Esophagus muscularis mucosa (tissue), 4 donors: ENCODE measurements around the gene SIGLEC6. TPM values are rescaled to one million over a fixed set of nuclear protein-coding genes. Genes with fewer than 3 reads are reported as not detected.

Source experiments
- DNase-seq: peaks from one replicate; pipeline ENCODE4 v3.0.0-alpha.2; 2017; ENCODE audit errors: extremely low spot score
- H3K27ac ChIP-seq, 4 donors: fragments of 200-600 bp; sonication (generic); replicated peaks in 1 of 4; 1 replicate in 3 of 4; 2 replicates in 1 of 4; pipeline ENCODE4 v1.5.1; 2016 to 2019; ENCODE audit warnings: mild to moderate bottlenecking in 1 of 4
- H3K27me3 ChIP-seq, 4 donors: fragments of 200-600 bp; sonication (generic); one replicate each; pipeline versions ENCODE4 v1.5.1 to v1.6.0; 2016 to 2019
- H3K36me3 ChIP-seq, 4 donors: fragments of 200-600 bp; sonication (generic); one replicate each; pipeline ENCODE4 v1.5.1; 2016 to 2019
- H3K4me1 ChIP-seq, 4 donors: fragments of 200-600 bp; sonication (generic); one replicate each; pipeline ENCODE4 v1.5.1; 2016 to 2019
- H3K4me3 ChIP-seq, 4 donors: fragments of 200-600 bp; sonication (generic); 1 replicate in 2 of 4; 2 replicates in 2 of 4; pipeline ENCODE4 v1.5.1; 2016 to 2019; ENCODE audit warnings: mild to moderate bottlenecking in 4 of 4, moderate library complexity in 1 of 4
- H3K9me3 ChIP-seq, 4 donors: fragments of 200-600 bp; sonication (generic); 1 replicate in 3 of 4; 2 replicates in 1 of 4; pipeline ENCODE4 v1.5.1; 2016 to 2019
- EP300 ChIP-seq: sonication (generic); formaldehyde crosslinking; IDR thresholded peaks from one replicate; pipeline ENCODE4 v1.6.1; 2017; ENCODE audit warnings: antibody characterized with exemption
- POLR2A ChIP-seq: fragments of 450-650 bp; IDR thresholded peaks from one replicate; pipeline ENCODE4 v1.6.1; 2017; ENCODE audit warnings: antibody characterized with exemption, moderate library complexity, mild to moderate bottlenecking, low read depth
- POLR2AphosphoS5 ChIP-seq, 2 donors: sonication (generic); formaldehyde crosslinking; IDR thresholded peaks; one replicate each; pipeline ENCODE4 v1.6.1; 2017; ENCODE audit warnings: antibody characterized with exemption in 2 of 2
- WGBS: methylation state at CpG from one replicate; pipeline ENCODE4 v1.1.5; 2018; 5-methylcytosine and 5-hydroxymethylcytosine counted together
- intact Hi-C: fragments of 100-400 bp; cut with DNase I; formaldehyde crosslinking; loops from one replicate; pipeline ENCODE4 v1.15.1; 2023
- total RNA-seq, 4 donors: library from RNA; depleted of rRNA; stranded (reverse); fragments of >200 nt; gene quantifications; one replicate each; pipeline versions ENCODE4 v1.1.0 to v1.2.1, GENCODE V29; 2016
- TF ChIP-seq, protein P1 (sequence below), 3 experiments: fragments of 200-600 bp in 2 of 3; fragments of 450-650 bp in 1 of 3; sonication (generic) in 2 of 3; IDR thresholded peaks; one replicate each; pipeline ENCODE4 v1.5.1; 2017 to 2019; ENCODE audit warnings: antibody characterized with exemption in 3 of 3, mild to moderate bottlenecking in 2 of 3, moderate library complexity in 1 of 3

SIGLEC6 gene
- total RNA-seq, 4 donors from 2014 or later: 0.58 to 6.3 (median 3.5) TPM

DNA sequence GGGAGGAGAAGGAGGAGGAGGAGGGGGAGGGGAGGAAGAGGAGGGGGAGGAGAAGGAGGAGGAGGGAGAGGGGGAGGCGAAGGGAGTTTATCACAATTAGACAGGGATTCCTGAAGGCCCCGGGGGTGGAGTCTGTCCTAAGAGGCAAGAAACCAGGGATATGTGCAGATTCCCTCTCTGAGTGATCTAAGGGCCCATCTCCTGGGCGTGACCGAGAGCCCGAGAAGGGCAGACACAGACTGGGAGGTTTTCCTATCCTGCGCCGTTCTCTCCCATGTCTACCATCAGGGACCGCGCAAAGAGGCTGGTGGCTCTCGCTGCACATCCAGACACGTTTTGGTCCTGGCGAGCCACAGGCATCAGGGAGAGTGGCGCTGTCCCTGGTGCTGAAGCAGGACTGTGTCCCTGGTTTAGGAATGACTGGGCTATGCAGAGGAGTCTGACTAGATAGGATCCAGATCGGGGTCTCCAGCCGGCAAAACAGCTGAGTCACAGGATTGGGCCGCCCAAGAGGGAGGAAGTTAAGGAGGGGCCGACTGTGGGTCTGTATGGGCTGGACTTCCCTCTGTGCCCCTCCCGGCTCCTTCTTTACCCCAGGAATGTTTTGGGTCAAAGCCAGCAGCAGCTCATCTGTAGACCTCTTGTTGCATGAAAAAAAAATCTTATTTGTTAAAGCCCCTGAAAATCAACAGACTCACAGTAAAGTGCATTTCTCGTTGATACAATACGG, 21.7 kb upstream of the SIGLEC6 start:
- Histone ChIP-seq H3K36me3 (no peaks in the 10 kb centered on the region), H3K27ac (no peak overlapping the region), H3K4me3 (no peak overlapping the region), H3K4me1 (no peaks in the 10 kb centered on the region), H3K9me3 (peaks cover 0 to 3% (median 0%) of the 10 kb centered on the region in 4 donors), H3K27me3 (peaks cover 0 to 63% (median 0%) of the 10 kb centered on the region in 4 donors)
- WGBS: 12% methylated on average over 17 of the region's 20 CpGs
- no peak for TF ChIP-seq POLR2A
- TF ChIP-seq, protein P1, sequence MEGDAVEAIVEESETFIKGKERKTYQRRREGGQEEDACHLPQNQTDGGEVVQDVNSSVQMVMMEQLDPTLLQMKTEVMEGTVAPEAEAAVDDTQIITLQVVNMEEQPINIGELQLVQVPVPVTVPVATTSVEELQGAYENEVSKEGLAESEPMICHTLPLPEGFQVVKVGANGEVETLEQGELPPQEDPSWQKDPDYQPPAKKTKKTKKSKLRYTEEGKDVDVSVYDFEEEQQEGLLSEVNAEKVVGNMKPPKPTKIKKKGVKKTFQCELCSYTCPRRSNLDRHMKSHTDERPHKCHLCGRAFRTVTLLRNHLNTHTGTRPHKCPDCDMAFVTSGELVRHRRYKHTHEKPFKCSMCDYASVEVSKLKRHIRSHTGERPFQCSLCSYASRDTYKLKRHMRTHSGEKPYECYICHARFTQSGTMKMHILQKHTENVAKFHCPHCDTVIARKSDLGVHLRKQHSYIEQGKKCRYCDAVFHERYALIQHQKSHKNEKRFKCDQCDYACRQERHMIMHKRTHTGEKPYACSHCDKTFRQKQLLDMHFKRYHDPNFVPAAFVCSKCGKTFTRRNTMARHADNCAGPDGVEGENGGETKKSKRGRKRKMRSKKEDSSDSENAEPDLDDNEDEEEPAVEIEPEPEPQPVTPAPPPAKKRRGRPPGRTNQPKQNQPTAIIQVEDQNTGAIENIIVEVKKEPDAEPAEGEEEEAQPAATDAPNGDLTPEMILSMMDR (IDR thresholded peaks at IDR 0.05): no peak
- no peak for TF ChIP-seq EP300
- no peak for TF ChIP-seq POLR2AphosphoS5 (IDR thresholded peaks at IDR 0.05)
- intact Hi-C loops: no loop called here
- DNase-seq: no peak

DNA sequence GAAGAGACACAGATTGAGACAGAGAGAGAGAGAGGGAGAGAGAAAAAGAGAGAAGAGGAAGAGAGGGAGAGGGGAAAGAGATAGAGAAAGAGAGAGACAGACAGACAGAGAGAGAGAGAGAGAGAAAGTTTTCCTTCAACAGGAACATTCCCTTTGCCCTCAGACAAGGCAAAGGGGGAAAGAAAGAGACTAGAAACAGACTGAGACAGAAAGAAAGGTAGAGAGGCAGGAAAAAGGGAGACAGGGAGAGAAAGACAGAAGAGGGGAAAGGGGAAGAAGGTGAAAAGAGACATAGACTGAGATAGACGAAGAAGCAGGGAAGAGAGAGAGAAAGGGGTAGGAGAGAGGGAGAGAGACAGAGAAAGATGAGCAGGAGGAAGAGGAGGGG, 21.1 kb upstream of the SIGLEC6 start:
- Histone ChIP-seq H3K4me3 (no peak overlapping the region), H3K4me1 (no peaks in the 10 kb centered on the region), H3K27me3 (peaks cover 0 to 64% (median 0%) of the 10 kb centered on the region in 4 donors), H3K9me3 (peaks cover 0 to 3% (median 0%) of the 10 kb centered on the region in 4 donors), H3K36me3 (no peaks in the 10 kb centered on the region), H3K27ac (no peak overlapping the region)
- TF ChIP-seq POLR2AphosphoS5 (IDR thresholded peaks at IDR 0.05): no peak
- no peak for TF ChIP-seq POLR2A
- no peak for TF ChIP-seq EP300
- TF ChIP-seq, protein P1 (IDR thresholded peaks at IDR 0.05): no peak
- no peak for DNase-seq
- 17% methylated on average over 1 of the region's 1 CpG for WGBS
- intact Hi-C loops: no loop called here

DNA sequence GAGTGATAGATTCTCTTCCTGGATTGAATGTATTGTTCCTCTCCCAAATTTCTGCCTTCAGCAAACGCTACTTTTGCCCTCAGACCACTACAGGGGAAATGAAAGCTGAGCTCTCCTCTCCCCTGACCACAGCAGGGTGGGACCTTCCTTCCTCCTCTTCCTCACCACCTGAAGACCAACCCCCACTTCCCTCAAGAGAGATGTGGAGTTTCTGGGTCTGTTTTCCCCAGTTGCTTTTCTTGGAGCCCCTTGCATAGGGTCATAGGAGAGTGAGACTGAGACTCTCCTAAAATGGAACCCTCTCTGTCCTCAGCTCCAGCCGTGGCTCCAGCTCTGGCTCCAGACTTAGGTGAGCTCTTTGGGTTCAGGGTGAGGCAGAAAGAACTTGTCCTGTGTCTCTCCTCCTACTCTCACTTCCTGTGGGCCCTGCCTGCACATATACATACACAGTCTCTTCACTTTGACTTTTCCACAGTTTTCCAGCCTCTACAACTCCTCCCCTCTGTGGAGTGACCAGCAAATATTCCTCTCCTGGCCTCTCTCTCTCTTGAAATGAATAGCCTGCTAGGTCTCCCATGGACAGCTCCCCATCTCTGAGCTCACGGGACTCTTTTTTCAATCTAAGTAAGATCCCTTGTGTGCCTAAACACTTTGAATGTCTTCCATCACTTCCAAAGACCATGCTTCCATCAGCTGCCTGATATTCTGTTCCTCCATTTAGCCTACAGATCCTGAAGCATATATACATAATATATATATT, 20.4 kb upstream of the SIGLEC6 start:
- DNase-seq: no peak
- Histone ChIP-seq H3K4me3 (no peak overlapping the region), H3K27ac (no peak overlapping the region), H3K36me3 (no peaks in the 10 kb centered on the region), H3K4me1 (no peaks in the 10 kb centered on the region), H3K9me3 (peaks cover 0 to 3% (median 0%) of the 10 kb centered on the region in 4 donors), H3K27me3 (peaks cover 0 to 65% (median 0%) of the 10 kb centered on the region in 4 donors)
- 57% methylated on average over 3 of the region's 3 CpGs for WGBS
- intact Hi-C loops: no loop called here
- TF ChIP-seq EP300: no peak
- TF ChIP-seq, protein P1 (IDR thresholded peaks at IDR 0.05): no peak
- TF ChIP-seq POLR2AphosphoS5 (IDR thresholded peaks at IDR 0.05): no peak
- TF ChIP-seq POLR2A: no peak

DNA sequence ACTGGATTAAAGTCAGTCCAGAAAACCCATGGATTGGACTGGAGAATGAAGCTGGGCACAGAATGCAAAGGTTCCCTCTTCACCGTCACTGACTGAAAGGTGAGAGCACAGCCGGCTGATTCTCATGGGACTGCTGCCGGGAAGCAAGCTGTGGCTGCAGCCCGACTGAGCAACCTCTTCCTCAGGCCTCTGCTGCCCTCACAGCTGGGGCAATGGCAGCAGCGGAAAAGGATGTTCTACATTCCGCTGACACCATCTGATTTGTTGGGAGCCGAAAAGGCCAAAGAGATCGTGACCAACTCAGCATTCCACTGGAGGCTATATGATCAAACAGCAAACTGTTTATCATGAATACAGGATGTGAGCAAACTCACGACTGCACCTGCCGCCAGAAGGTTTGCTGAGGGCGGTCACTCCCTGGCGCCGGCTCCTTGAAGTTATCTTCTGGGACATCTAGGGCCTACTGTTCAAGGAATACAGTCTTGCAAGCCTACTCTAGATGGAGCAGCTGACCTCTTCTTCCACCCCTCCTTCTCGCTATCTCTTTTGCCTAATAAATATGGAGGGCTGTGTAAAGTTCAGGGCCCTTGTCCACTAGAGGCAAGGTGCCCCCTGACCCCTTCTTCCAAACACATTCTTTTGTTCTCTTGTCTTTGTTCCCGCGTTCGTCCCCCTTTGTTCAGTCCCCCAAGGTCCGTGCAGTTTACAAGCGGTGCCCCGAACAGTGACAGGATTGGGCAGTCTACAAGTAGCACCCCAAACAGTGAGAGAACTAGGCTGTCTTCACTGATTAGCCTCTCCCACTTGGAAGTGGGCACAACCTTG, 19.6 kb upstream of the SIGLEC6 start:
- Histone ChIP-seq H3K27ac (no peak overlapping the region), H3K27me3 (peaks cover 0 to 69% (median 0%) of the 10 kb centered on the region in 4 donors), H3K4me3 (no peak overlapping the region), H3K9me3 (peaks cover 0 to 3% (median 0%) of the 10 kb centered on the region in 4 donors), H3K36me3 (no peaks in the 10 kb centered on the region), H3K4me1 (no peaks in the 10 kb centered on the region)
- no peak for TF ChIP-seq EP300
- no peak for TF ChIP-seq POLR2A
- TF ChIP-seq, protein P1 (IDR thresholded peaks at IDR 0.05): no peak
- no peak for TF ChIP-seq POLR2AphosphoS5 (IDR thresholded peaks at IDR 0.05)
- WGBS: 75% methylated on average over 20 of the region's 20 CpGs
- intact Hi-C loops: no loop called here
- DNase-seq: no peak
